Measurements from ENCODE around the gene ABCA13. TPM values are rescaled to one million over a fixed set of nuclear protein-coding genes. Genes with fewer than 3 reads are reported as not detected.
"Not testable (repeated sequence)": the region's sequence is repeated elsewhere in the genome, so short reads cannot be mapped to it uniquely, and the experiment has no call there.

Gene ABCA13
- total RNA-seq, 1 donor from 2014 or later = 0.60 TPM

GRCh38 chr7:48183370-48183743, 12.1 kb downstream of the ABCA13 start:
- no peak overlapping the region for H3K27ac Mint-ChIP-seq
- no peaks in the 10 kb centered on the region for H3K27me3 Mint-ChIP-seq
- TF ChIP-seq CTCF (conservative IDR thresholded peaks at IDR 0.05) = no peak
- H3K4me3 Mint-ChIP-seq = no peak overlapping the region
- H3K9me3 Mint-ChIP-seq = no peaks in the 10 kb centered on the region
- H3K36me3 Mint-ChIP-seq = no peaks in the 10 kb centered on the region
- DNase-seq (ENCODE audit: extremely low spot score, unreplicated experiment) = no peak
- peaks cover 4% of the 10 kb centered on the region for H3K4me1 Mint-ChIP-seq (ENCODE audit: unreplicated experiment)

GRCh38 chr7:48183965-48184364, 12.7 kb downstream of the ABCA13 start:
- H3K4me3 Mint-ChIP-seq = no peak overlapping the region
- H3K27ac Mint-ChIP-seq = no peak overlapping the region

GRCh38 chr7:48188776-48189520, 17.7 kb downstream of the ABCA13 start:
- no peaks in the 10 kb centered on the region for H3K4me1 Mint-ChIP-seq (ENCODE audit: unreplicated experiment)
- no peak overlapping the region for H3K27ac Mint-ChIP-seq
- no peaks in the 10 kb centered on the region for H3K27me3 Mint-ChIP-seq
- no peak for TF ChIP-seq CTCF (conservative IDR thresholded peaks at IDR 0.05)
- DNase-seq (ENCODE audit: extremely low spot score, unreplicated experiment) = no peak
- H3K36me3 Mint-ChIP-seq = no peaks in the 10 kb centered on the region
- H3K4me3 Mint-ChIP-seq = no peak overlapping the region
- H3K9me3 Mint-ChIP-seq = no peaks in the 10 kb centered on the region

More at GRCh38 chr7:48183965-48184364, 12.7 kb downstream of the ABCA13 start:
- no peaks in the 10 kb centered on the region for H3K9me3 Mint-ChIP-seq
- DNase-seq (ENCODE audit: extremely low spot score, unreplicated experiment) = no peak
- H3K4me1 Mint-ChIP-seq (ENCODE audit: unreplicated experiment) = peaks cover 4% of the 10 kb centered on the region
- no peaks in the 10 kb centered on the region for H3K36me3 Mint-ChIP-seq
- TF ChIP-seq CTCF (conservative IDR thresholded peaks at IDR 0.05) = no peak
- H3K27me3 Mint-ChIP-seq = no peaks in the 10 kb centered on the region

GRCh38 chr7:48192996-48193395, 21.7 kb downstream of the ABCA13 start:
- Mint-ChIP-seq H3K36me3 (no peaks in the 10 kb centered on the region), H3K4me3 (no peak overlapping the region), H3K9me3 (no peaks in the 10 kb centered on the region), H3K4me1 (ENCODE audit: unreplicated experiment) (no peaks in the 10 kb centered on the region), H3K27me3 (no peaks in the 10 kb centered on the region), H3K27ac (no peak overlapping the region)
- no peak for TF ChIP-seq CTCF (conservative IDR thresholded peaks at IDR 0.05)
- no peak for DNase-seq (ENCODE audit: extremely low spot score, unreplicated experiment)

GRCh38 chr7:48193421-48193820, 22.2 kb downstream of the ABCA13 start:
- Mint-ChIP-seq H3K4me3 (no peak overlapping the region), H3K36me3 (no peaks in the 10 kb centered on the region), H3K27me3 (no peaks in the 10 kb centered on the region), H3K9me3 (no peaks in the 10 kb centered on the region), H3K4me1 (ENCODE audit: unreplicated experiment) (no peaks in the 10 kb centered on the region), H3K27ac (no peak overlapping the region)
- no peak for DNase-seq (ENCODE audit: extremely low spot score, unreplicated experiment)
- TF ChIP-seq CTCF (conservative IDR thresholded peaks at IDR 0.05) = no peak

GRCh38 chr7:48200946-48201589, 29.8 kb downstream of the ABCA13 start:
- Mint-ChIP-seq H3K4me3 (peak overlapping the region; percentile 63), H3K27ac (peak overlapping the region; percentile 91)
- not testable (repeated sequence) for H3K27me3 Mint-ChIP-seq; H3K4me1 Mint-ChIP-seq (ENCODE audit: unreplicated experiment); H3K9me3 Mint-ChIP-seq; H3K36me3 Mint-ChIP-seq; DNase-seq (ENCODE audit: extremely low spot score, unreplicated experiment)

GRCh38 chr7:48202916-48203315, 31.7 kb downstream of the ABCA13 start:
- H3K36me3 Mint-ChIP-seq; H3K27me3 Mint-ChIP-seq; H3K4me3 Mint-ChIP-seq; DNase-seq (ENCODE audit: extremely low spot score, unreplicated experiment); H3K9me3 Mint-ChIP-seq; H3K4me1 Mint-ChIP-seq (ENCODE audit: unreplicated experiment); H3K27ac Mint-ChIP-seq: not testable (repeated sequence)

Data from type B pancreatic cell (in vitro differentiated cells).